ENCODE data around the gene SMAD3. TPM values are rescaled to one million over a fixed set of nuclear protein-coding genes. Genes with fewer than 3 reads are reported as not detected.
"Not testable (repeated sequence)": the region's sequence is repeated elsewhere in the genome, so short reads cannot be mapped to it uniquely, and the experiment has no call there.

SMAD3 gene
- total RNA-seq, 4 donors from 2014 or later, result 21.2 to 32.3 (median 24.2) TPM

DNA sequence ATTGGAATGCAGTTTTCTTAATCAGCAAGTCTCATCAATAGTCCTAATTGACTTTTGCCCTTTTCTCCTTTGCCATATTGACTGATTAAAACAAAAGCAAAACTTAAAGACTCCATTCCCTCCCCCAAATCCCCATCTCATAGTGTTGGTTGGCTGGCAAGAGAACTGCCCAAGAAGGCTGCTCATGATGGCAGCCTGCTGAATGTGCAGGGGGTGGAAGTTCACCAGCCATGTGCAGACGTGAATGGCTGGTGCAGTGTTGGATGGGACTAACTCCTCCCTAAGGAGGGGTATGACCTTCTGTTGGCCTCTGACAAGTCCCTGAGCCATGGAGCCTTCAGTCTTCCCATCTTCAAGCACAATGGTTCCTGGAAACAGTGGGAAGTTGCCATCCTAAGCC, 7.0 kb downstream of the SMAD3 start:
- no peak overlapping the region for H3K27ac ChIP-seq (replicated peaks in 1 of 4)
- TF ChIP-seq, protein P1, sequence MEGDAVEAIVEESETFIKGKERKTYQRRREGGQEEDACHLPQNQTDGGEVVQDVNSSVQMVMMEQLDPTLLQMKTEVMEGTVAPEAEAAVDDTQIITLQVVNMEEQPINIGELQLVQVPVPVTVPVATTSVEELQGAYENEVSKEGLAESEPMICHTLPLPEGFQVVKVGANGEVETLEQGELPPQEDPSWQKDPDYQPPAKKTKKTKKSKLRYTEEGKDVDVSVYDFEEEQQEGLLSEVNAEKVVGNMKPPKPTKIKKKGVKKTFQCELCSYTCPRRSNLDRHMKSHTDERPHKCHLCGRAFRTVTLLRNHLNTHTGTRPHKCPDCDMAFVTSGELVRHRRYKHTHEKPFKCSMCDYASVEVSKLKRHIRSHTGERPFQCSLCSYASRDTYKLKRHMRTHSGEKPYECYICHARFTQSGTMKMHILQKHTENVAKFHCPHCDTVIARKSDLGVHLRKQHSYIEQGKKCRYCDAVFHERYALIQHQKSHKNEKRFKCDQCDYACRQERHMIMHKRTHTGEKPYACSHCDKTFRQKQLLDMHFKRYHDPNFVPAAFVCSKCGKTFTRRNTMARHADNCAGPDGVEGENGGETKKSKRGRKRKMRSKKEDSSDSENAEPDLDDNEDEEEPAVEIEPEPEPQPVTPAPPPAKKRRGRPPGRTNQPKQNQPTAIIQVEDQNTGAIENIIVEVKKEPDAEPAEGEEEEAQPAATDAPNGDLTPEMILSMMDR (IDR thresholded peaks at IDR 0.05), result no peak
- TF ChIP-seq POLR2AphosphoS5 (IDR thresholded peaks at IDR 0.05) (no peak), EP300 (IDR thresholded peaks at IDR 0.05) (no peak), POLR2A (IDR thresholded peaks at IDR 0.05; ENCODE audit: low read depth) (no peak)
- peaks cover 67 to 96% (median 92%) of the 10 kb centered on the region in 4 donors for H3K4me1 ChIP-seq
- no peaks in the 10 kb centered on the region for H3K27me3 ChIP-seq
- 100% methylated on average over 1 of the region's 1 CpG for WGBS
- intact Hi-C loops (cut with DNase I), result no loop called here
- no peaks in the 10 kb centered on the region for H3K9me3 ChIP-seq
- peaks cover 0 to 4% (median 0%) of the 10 kb centered on the region in 4 donors for H3K36me3 ChIP-seq
- H3K4me3 ChIP-seq, result no peak overlapping the region
- no peak for DNase-seq (ENCODE audit: extremely low spot score)

DNA sequence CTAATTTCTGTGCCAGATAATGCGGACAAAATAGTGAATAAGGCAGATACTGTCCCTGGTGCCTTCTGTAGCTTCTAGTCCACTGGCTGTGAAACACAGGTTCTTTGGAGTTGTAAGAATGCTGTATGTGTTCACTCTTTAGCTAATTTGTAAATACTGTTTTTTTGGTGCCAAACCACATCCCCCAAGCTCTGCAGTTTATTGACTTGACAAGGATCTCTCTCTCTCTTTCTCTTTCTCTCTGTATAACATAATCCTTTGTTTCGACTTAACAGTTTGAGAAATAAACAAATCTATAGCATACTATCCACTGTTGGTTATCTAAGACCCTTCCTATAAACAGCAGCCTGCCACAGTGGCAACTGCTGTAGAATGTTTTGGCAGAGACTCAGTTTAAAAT, 7.6 kb downstream of the SMAD3 start:
- TF ChIP-seq, protein P1 (IDR thresholded peaks at IDR 0.05), result no peak
- TF ChIP-seq POLR2A (IDR thresholded peaks at IDR 0.05; ENCODE audit: low read depth) (no peak), POLR2AphosphoS5 (IDR thresholded peaks at IDR 0.05) (no peak), EP300 (IDR thresholded peaks at IDR 0.05) (no peak)
- intact Hi-C loops (cut with DNase I), result no loop called here
- Histone ChIP-seq H3K9me3 (no peaks in the 10 kb centered on the region), H3K27me3 (no peaks in the 10 kb centered on the region), H3K4me3 (no peak overlapping the region), H3K36me3 (peaks cover 0 to 4% (median 0%) of the 10 kb centered on the region in 4 donors), H3K4me1 (peaks cover 70 to 96% (median 92%) of the 10 kb centered on the region in 4 donors), H3K27ac (replicated peaks in 1 of 4) (peak overlapping the region in 2 of 4 donors; percentile 59 to 62)
- 72% methylated on average over 2 of the region's 2 CpGs for WGBS
- DNase-seq (ENCODE audit: extremely low spot score), result no peak

DNA sequence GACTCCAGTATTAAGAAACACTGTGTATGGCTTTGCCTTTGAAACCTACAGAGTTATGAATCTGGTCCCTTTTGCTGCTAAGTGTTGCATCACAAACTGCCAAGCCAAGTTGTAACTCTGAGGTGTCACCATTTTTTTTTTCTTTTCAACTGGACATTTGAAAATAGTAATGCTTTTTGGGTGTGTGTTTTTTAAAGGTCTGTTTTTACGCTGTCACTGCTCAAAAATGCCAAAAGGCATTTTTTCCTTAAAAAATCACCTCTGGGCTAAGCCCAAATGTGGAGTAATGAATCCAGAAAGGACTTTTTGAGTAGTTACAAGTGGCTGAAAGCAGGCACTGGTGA, 9.5 kb downstream of the SMAD3 start:
- H3K9me3 ChIP-seq, result no peaks in the 10 kb centered on the region
- H3K27ac ChIP-seq (replicated peaks in 1 of 4), result peak overlapping the region; percentile 55 to 67 (median 60)
- TF ChIP-seq POLR2AphosphoS5 (IDR thresholded peaks at IDR 0.05) (no peak), EP300 (IDR thresholded peaks at IDR 0.05) (no peak), POLR2A (IDR thresholded peaks at IDR 0.05; ENCODE audit: low read depth) (no peak)
- TF ChIP-seq, protein P1 (IDR thresholded peaks at IDR 0.05), result no peak
- intact Hi-C loops (cut with DNase I), result no loop called here
- no peaks in the 10 kb centered on the region for H3K27me3 ChIP-seq
- 78% methylated on average over 1 of the region's 1 CpG for WGBS
- peaks cover 0 to 4% (median 0%) of the 10 kb centered on the region in 4 donors for H3K36me3 ChIP-seq
- no peak overlapping the region for H3K4me3 ChIP-seq
- DNase-seq (ENCODE audit: extremely low spot score), result no peak
- peaks cover 56 to 96% (median 92%) of the 10 kb centered on the region in 4 donors for H3K4me1 ChIP-seq

DNA sequence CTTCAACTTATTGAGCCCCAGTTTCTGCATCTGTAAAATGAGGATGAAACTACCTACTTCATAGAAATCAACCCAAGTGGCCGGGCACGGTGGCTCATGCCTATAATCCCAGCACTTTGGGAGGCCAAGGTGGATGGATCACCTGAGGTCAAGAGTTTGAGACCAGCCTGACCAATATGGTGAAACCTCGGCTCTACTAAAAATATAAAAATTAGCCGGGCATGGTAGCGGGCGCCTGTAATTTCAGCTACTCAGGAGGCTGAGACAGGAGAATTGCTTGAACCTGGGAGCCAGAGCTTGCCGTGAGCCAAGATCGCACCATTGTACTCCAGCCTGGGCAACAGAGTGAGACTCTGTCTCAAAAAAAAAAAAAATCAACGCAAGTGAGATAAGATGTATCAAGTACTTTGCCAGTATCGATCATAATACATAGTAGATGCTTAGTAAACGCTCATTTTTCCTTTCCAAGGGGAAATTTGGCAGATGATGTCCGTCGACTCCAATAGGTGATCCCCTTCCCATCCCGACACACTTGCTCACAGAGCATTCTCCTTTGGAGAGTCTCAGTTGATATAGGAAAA, 10.2 kb downstream of the SMAD3 start:
- H3K4me1 ChIP-seq, result peaks cover 61 to 96% (median 92%) of the 10 kb centered on the region in 4 donors
- H3K4me3 ChIP-seq; DNase-seq (ENCODE audit: extremely low spot score); H3K27me3 ChIP-seq; H3K9me3 ChIP-seq; intact Hi-C loops (cut with DNase I); H3K36me3 ChIP-seq: not testable (repeated sequence)
- peak overlapping the region; percentile 47 to 67 (median 57) for H3K27ac ChIP-seq (replicated peaks in 1 of 4)
- 95% methylated on average over 14 of the region's 14 CpGs for WGBS

DNA sequence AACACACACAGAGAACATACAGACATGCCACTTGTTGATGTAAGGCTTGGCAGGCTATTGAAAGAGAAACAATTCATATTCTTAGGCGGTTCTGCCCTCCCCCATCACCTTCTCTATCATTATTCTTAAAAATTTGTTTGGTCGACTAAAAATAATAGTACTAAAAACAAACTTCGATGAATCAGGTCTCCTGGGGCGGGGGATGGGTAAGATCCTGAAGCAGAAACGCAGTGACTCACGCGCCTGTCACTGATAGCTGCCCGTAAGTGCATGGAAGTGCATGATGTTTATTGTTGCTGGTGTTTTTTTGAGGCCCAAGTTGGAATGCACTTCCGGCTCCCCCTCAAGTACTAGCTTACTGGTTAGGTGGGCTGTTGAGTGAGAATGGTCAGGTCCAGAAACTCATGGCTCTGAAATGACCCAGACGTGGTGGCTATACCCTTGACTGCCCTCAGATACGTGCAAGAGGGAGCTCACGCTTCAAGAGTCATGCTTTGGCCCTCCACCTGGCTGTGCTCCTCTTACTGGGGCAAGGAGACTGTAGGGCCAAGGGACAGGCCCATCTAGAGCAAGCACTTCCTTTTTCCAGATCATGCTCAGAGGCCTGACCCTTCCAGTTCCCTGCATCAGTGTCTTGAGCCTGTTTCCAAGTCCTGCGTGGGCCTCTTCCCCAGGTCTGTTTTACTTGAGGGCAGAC, 10.9 kb downstream of the SMAD3 start:
- Histone ChIP-seq H3K27ac (replicated peaks in 1 of 4) (peak overlapping the region in 2 of 4 donors; percentile 11 to 67), H3K4me1 (peaks cover 61 to 96% (median 92%) of the 10 kb centered on the region in 4 donors), H3K36me3 (no peaks in the 10 kb centered on the region), H3K4me3 (no peak overlapping the region), H3K27me3 (no peaks in the 10 kb centered on the region), H3K9me3 (no peaks in the 10 kb centered on the region)
- TF ChIP-seq, protein P1 (IDR thresholded peaks at IDR 0.05), result no peak
- TF ChIP-seq EP300 (IDR thresholded peaks at IDR 0.05) (no peak), POLR2A (IDR thresholded peaks at IDR 0.05; ENCODE audit: low read depth) (no peak), POLR2AphosphoS5 (IDR thresholded peaks at IDR 0.05) (no peak)
- intact Hi-C loops (cut with DNase I), result no loop called here
- WGBS, result 70% methylated on average over 10 of the region's 13 CpGs
- DNase-seq (ENCODE audit: extremely low spot score), result no peak

Measured in esophagus muscularis mucosa (tissue), 4 donors.